Loucy (cell line): ENCODE measurements around the gene CCL1.

Source experiments
- H2AFZ ChIP-seq: fragments of 200-600 bp; sonication (generic); 2 replicates; pipeline ENCODE4 v1.6.0; 2016; ENCODE audit warnings: antibody characterized with exemption, mild to moderate bottlenecking, low read length, moderate library complexity
- H3F3A ChIP-seq: fragments of 200-600 bp; 2 replicates; pipeline ENCODE4 v1.6.0; 2016; ENCODE audit warnings: antibody characterized with exemption, low read depth, mild to moderate bottlenecking
- H3K27me3 ChIP-seq: fragments of 200-600 bp; sonication (generic); 2 replicates; pipeline ENCODE4 v1.6.1; 2014; ENCODE audit warnings: low read length, mild to moderate bottlenecking; ENCODE audit not compliant: insufficient read depth, poor library complexity, severe bottlenecking
- H3K36me3 ChIP-seq: fragments of 200-600 bp; sonication (generic); 2 replicates; pipeline ENCODE4 v1.6.1; 2016; ENCODE audit warnings: low read length; ENCODE audit not compliant: insufficient read depth
- H3K4me1 ChIP-seq: fragments of 200-600 bp; sonication (generic); 2 replicates; pipeline ENCODE4 v1.5.1; 2014; ENCODE audit warnings: low read length, mild to moderate bottlenecking; ENCODE audit not compliant: insufficient read depth, poor library complexity, severe bottlenecking
- H3K4me2 ChIP-seq: fragments of 200-600 bp; sonication (generic); 2 replicates; pipeline ENCODE4 v1.6.0; 2014; ENCODE audit warnings: antibody characterized with exemption, low read length, low read depth, mild to moderate bottlenecking; ENCODE audit not compliant: poor library complexity, severe bottlenecking
- H3K4me3 ChIP-seq: fragments of 200-600 bp; sonication (generic); 2 replicates; pipeline ENCODE4 v1.5.1; 2014; ENCODE audit warnings: low read length, mild to moderate bottlenecking, mixed read lengths; ENCODE audit not compliant: poor library complexity, severe bottlenecking
- H3K79me2 ChIP-seq: fragments of 200-600 bp; sonication (generic); 2 replicates; pipeline ENCODE4 v1.6.1; 2014; ENCODE audit warnings: low read length; ENCODE audit not compliant: insufficient read depth
- H3K9ac ChIP-seq: fragments of 200-600 bp; sonication (generic); 2 replicates; pipeline ENCODE4 v1.6.0; 2014; ENCODE audit warnings: mild to moderate bottlenecking, low read depth, low read length, moderate library complexity; ENCODE audit not compliant: poor library complexity, severe bottlenecking
- H3K9me2 ChIP-seq: fragments of 200-600 bp; sonication (generic); replicated peaks from 2 replicates; pipeline ENCODE4 v1.6.1; 2016; ENCODE audit warnings: low read depth, low read length, mixed read lengths
- H3K9me3 ChIP-seq: fragments of 200-600 bp; sonication (generic); 2 replicates; pipeline ENCODE4 v1.6.1; 2014; ENCODE audit warnings: mild to moderate bottlenecking, antibody characterized with exemption, low read length, low read depth; ENCODE audit not compliant: insufficient read depth
- H4K20me1 ChIP-seq: fragments of 200-600 bp; sonication (generic); 2 replicates; pipeline ENCODE4 v1.6.0; 2014; ENCODE audit warnings: antibody characterized with exemption, low read length, mild to moderate bottlenecking; ENCODE audit not compliant: insufficient read depth, poor library complexity, severe bottlenecking
- CTCF ChIP-seq: fragments of 200-600 bp; sonication (generic); conservative IDR thresholded peaks from 2 replicates; pipeline ENCODE4 v1.5.1; 2014; ENCODE audit warnings: mild to moderate bottlenecking, antibody characterized with exemption, low read length
- EZH2phosphoT487 ChIP-seq: fragments of 200-600 bp; IDR thresholded peaks from 2 replicates; pipeline ENCODE4 v1.6.1; 2018; ENCODE audit warnings: antibody characterized with exemption, mild to moderate bottlenecking, moderate library complexity, borderline replicate concordance

Gene CCL1

GRCh38 chr17:34311291-34311690 is 51.7 kb downstream of the CCL1 start:
- H3K79me2 ChIP-seq: no peaks in the 10 kb centered on the region
- TF ChIP-seq EZH2phosphoT487: no peak
- TF ChIP-seq CTCF: no peak
- no peaks in the 10 kb centered on the region for H4K20me1 ChIP-seq
- no peaks in the 10 kb centered on the region for H3F3A ChIP-seq
- no peaks in the 10 kb centered on the region for H3K9me2 ChIP-seq
- H3K4me2 ChIP-seq: no peak overlapping the region
- no peak overlapping the region for H2AFZ ChIP-seq
- H3K4me1 ChIP-seq: no peaks in the 10 kb centered on the region
- H3K27me3 ChIP-seq: no peaks in the 10 kb centered on the region
- no peak overlapping the region for H3K4me3 ChIP-seq
- no peaks in the 10 kb centered on the region for H3K9me3 ChIP-seq
- no peaks in the 10 kb centered on the region for H3K36me3 ChIP-seq
- no peak overlapping the region for H3K9ac ChIP-seq
